ENCODE measurements around the gene COX5A.

COX5A gene

GRCh38 chr15:74958908-74959585 lies 21.2 kb upstream of the COX5A start:
- DNase-seq (ENCODE audit: low read depth) = no peak
- no peak overlapping the region for H3K4me3 ChIP-seq (ENCODE audit: low read depth, low read length)
- no peak for TF ChIP-seq CTCF (IDR thresholded peaks at IDR 0.05; ENCODE audit: low read depth, low read length)
- TF ChIP-seq MYC (IDR thresholded peaks at IDR 0.05; ENCODE audit: low read depth, low read length) = no peak
- no peak for TF ChIP-seq POLR2A (IDR thresholded peaks at IDR 0.05; ENCODE audit: extremely low read depth, insufficient read length)
- no peak for TF ChIP-seq MAX (IDR thresholded peaks at IDR 0.05; ENCODE audit: low read depth, low read length)

- H3K4me3 ChIP-seq (ENCODE audit: low read depth, low read length) = no peak overlapping the region
Observed at GRCh38 chr15:74958320-74958907, 20.5 kb upstream of the COX5A start.

GRCh38 chr15:74957476-74958035 lies 19.7 kb upstream of the COX5A start:
- TF ChIP-seq MAX (IDR thresholded peaks at IDR 0.05; ENCODE audit: low read depth, low read length) (no peak), POLR2A (IDR thresholded peaks at IDR 0.05; ENCODE audit: extremely low read depth, insufficient read length) (no peak), CTCF (IDR thresholded peaks at IDR 0.05; ENCODE audit: low read depth, low read length) (no peak), MYC (IDR thresholded peaks at IDR 0.05; ENCODE audit: low read depth, low read length) (no peak)
- DNase-seq (ENCODE audit: low read depth) = no peak
- H3K4me3 ChIP-seq (ENCODE audit: low read depth, low read length) = peak overlapping the region; percentile 59

More at GRCh38 chr15:74958320-74958907, 20.5 kb upstream of the COX5A start:
- TF ChIP-seq MAX (IDR thresholded peaks at IDR 0.05; ENCODE audit: low read depth, low read length) (no peak), CTCF (IDR thresholded peaks at IDR 0.05; ENCODE audit: low read depth, low read length) (no peak), MYC (IDR thresholded peaks at IDR 0.05; ENCODE audit: low read depth, low read length) (no peak), POLR2A (IDR thresholded peaks at IDR 0.05; ENCODE audit: extremely low read depth, insufficient read length) (no peak)
- DNase-seq (ENCODE audit: low read depth) = no peak

GRCh38 chr15:74956648-74957475 lies 19.0 kb upstream of the COX5A start, which contains the start of gene RPP25:
RPP25 (minus strand) TSS chr15:74956772; CDS start chr15:74956583, 189 bp downstream.
- DNase-seq (ENCODE audit: low read depth) = peak; percentile 76
- H3K4me3 ChIP-seq (ENCODE audit: low read depth, low read length) = peak within 1 kb of the TSS; percentile 59
- TF ChIP-seq POLR2A (IDR thresholded peaks at IDR 0.05; ENCODE audit: extremely low read depth, insufficient read length) (no peak), MAX (IDR thresholded peaks at IDR 0.05; ENCODE audit: low read depth, low read length) (no peak)

GRCh38 chr15:74955796-74956647 lies 18.1 kb upstream of the COX5A start:
- DNase-seq (ENCODE audit: low read depth) = peak; percentile 40
- TF ChIP-seq POLR2A (IDR thresholded peaks at IDR 0.05; ENCODE audit: extremely low read depth, insufficient read length) (no peak), MAX (IDR thresholded peaks at IDR 0.05; ENCODE audit: low read depth, low read length) (no peak), MYC (IDR thresholded peaks at IDR 0.05; ENCODE audit: low read depth, low read length) (no peak), CTCF (IDR thresholded peaks at IDR 0.05; ENCODE audit: low read depth, low read length) (no peak)
- no peak overlapping the region for H3K4me3 ChIP-seq (ENCODE audit: low read depth, low read length)

Measured in NB4 (cell line).